Muscle of back (tissue), 11 donors: ENCODE results near the gene IMPDH2. TPM values are rescaled to one million over a fixed set of nuclear protein-coding genes. Genes with fewer than 3 reads are reported as not detected.
"Not testable (repeated sequence)": the region's sequence is repeated elsewhere in the genome, so short reads cannot be mapped to it uniquely, and the experiment has no call there.

ENCODE experiments used
- DNase-seq, 3 donors: peaks; one replicate each; pipeline versions ENCODE4 v3.0.0 to v3.0.0-alpha.2; 2013
- polyA plus RNA-seq, 10 donors: library from polyadenylated mRNA; unstranded; fragments of 120-200 nt; gene quantifications; one replicate each; pipeline ENCODE4 v1.2.1, GENCODE V29; 2013; ENCODE audit not compliant: insufficient read length in 10 of 10

The IMPDH2 gene
- polyA plus RNA-seq, 10 donors, result 186 to 255 (median 241) TPM

DNA sequence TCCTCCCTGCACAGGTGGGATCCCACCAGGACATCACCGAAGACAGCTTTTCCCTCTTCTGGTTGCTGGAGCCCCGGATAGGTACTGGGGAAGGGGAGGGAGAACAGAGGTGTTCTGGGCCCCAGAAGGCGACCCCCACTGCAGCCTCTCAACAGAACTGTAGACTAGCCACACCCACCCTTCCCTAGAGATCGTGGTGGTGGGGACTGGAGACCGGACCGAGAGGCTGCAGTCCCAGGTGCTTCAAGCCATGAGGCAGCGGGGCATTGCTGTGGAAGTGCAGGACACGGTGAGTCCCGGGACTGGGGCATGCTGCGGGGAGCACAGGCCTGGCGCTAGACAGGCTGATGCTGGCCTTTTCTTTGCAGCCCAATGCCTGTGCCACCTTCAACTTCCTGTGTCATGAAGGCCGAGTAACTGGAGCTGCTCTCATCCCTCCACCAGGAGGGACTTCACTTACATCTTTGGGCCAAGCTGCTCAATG, 6.5 kb downstream of the IMPDH2 start:
- DNase-seq, result no peak

DNA sequence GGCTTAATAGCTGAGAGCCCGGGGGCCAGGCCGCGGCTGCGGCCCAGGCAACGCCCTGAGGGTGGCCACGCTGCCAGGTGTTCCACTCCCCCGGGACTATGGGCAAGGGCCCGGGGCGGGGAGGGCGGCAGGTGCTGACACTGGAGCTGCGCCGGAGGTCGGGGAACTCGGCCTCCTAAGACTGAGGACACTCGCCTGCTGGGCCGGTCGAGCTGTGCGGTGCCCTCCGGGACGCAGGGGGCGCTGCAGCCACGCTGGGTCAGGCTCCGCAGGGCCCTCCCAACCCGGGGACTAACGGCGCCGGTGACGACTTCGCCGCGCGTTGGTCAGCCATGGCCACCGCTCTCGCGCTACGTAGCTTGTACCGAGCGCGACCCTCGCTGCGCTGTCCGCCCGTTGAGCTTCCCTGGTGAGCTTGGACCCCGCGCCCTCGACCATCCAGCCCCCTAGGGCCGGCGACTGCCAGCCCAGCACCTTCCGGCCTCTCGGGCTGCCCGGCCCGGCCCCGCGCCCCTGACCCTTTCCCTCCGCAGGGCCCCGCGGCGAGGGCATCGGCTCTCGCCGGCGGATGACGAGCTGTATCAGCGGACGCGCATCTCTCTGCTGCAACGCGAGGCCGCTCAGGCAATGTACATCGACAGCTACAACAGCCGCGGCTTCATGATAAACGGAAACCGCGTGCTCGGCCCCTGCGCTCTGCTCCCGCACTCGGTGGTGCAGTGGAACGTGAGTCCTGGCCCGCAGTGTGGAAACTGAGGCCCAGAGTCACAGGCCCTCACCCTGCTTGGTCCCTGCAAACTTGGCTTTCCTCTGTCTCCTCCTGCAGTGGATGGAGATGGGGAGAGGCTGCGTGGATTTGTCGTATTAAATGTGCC, 7.1 kb downstream of the IMPDH2 start, which contains the start of gene NDUFAF3:
Gene NDUFAF3, plus strand, starts transcription at position 309 of the 875 bp plus-strand sequence. Its CDS starts 24 bp downstream, at position 333.
- DNase-seq, result peak; percentile 91 to 98 (median 95)

DNA sequence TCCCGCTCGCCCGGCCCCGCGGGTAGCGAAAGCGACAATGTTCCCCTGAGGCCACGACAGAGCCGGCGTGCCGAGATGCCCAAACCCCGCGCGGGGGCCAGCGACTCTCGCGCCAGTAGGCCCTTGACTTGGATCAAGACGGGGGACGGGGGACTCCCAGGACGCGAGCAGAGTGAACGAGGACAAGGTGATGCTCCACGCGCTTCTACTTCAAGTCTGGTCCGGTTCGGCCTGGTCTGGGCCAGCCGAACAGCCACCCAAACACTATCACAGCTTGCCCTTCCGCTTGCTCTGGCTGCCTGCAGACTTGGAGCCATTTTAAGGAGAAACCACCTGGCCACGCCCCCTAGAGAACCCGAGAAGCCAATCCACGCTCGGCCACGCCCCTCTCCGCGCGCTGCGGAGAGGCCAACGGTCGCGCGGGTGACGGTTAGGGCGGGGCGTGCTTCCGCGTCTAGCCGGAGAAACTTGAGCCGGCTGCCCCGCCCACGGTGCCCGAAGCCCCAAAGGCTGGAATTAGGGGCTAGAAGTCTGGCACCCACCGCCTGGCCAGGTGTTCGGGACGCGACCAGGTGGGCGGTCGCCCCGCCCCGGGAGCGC, 7.9 kb downstream of the IMPDH2 start:
- peak; percentile 98 to 100 (median 99) for DNase-seq

DNA sequence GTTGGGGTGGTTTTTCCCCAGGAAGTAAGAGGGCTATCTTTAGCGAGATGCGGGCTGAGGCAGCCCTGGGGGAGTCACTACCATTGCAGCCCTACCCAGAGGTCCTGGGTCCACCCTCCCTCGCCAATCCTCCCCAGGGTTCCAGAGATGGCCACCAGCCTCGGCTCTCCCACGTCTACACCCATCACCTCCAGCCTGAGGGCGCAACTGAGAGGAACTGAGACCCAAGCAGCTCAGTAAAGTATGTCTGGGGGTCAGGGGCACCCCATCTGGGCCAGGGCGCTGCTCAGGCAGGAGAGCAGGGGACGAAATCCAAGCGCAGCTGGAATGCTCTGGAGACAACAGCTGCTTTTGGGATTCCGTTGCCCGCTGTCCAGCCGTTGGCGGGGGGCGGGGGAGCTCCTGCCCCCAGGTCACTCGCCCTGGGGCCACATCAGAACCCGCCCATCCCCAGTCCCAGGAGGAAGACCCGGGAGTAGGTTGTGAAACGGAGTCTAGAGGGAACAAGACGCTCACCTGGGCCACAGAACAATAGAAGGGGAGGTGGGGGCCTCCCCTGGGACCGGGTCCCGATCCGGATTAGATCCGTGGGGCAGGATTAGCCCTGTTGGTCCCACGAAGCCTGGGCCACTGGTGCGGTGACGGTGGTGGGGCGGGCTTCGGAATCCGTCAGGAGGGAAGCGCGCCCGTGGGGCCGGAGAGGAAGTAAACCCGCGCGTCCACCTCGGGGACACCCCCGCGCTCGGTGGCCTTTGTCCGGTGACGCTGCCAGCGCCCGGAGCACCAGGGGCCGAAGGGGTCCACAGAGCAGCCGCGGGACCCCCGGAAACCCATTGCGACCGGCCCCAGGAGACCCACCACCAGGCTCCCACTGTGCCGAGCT, 8.6 kb downstream of the IMPDH2 start:
- DNase-seq, result peak in 1 of 3 donors; percentile 56

DNA sequence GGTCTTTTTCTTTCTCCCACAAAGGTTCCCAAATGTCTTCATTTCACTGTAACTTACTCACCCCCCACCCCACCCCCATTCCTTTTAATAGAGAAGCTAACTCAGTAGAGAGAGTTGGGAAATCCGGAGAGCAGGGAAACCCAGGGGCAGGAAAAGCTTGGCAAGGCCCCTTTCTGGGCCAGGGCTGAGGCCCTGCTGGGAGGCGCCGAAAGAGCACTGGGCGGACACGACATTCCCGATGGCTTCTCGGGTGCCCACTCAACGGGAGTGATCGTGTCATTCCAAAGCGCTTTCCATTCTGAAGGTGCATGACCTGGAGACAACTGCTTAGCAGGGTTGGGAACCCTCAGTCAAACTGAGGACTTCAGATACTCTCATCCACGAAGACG, 9.3 kb downstream of the IMPDH2 start:
- DNase-seq, result no peak

DNA sequence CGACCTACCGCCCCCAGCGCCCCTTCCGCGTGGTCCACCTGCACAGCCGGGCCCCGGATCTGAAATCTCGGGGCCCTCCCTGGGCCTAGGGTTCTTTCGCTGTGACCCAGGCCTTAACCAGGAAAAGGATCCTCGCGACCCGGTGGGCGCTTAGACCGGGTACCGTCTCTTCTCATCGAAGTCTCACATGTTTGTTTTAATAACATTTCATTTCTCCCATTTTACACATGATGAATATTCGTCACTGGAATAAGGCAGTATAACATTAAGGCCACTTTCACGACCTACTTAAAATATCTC, 10.5 kb downstream of the IMPDH2 start:
- DNase-seq, result no peak

DNA sequence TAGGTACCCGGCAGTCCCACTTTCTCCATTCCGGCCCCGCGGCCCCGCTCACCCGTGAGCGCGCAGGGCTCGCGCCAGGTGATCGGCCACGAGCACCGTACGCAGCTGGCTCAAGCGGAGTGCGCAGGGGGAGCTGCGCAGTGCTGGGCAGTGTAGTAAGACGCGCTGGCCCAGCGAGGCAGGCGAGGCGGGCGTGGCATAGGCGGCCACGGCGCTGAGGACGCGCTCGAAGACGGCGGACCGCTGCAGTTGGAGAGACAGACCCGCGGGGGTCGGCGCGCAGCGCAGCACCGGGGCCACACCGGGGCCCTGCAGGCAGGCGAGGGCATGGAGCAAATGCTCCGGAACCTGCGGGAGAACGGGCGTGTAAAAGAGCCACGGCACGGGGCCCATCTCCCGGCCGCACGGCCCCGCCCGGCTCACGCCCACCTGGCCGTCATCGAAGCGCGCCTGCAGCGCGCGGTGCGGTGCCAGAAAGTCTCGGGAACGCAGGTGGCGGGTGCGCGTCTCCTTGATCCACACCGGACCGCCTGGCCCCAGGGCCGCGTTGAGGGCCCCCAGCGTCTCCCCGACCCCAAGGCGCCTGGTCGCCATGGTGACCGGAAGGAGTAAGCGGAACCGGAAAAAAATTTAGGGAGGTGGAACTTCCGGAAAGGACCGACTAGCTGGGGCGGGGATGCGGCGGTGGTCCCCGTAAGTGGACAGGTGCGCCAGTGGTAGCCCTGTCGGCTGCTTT, 11.1 kb downstream of the IMPDH2 start, which contains the start of gene DALRD3:
Gene DALRD3, minus strand, starts transcription at position 610 of the 736 bp plus-strand sequence. Its CDS starts 16 bp downstream, at position 594.
- peak; percentile 52 to 93 (median 78) for DNase-seq

DNA sequence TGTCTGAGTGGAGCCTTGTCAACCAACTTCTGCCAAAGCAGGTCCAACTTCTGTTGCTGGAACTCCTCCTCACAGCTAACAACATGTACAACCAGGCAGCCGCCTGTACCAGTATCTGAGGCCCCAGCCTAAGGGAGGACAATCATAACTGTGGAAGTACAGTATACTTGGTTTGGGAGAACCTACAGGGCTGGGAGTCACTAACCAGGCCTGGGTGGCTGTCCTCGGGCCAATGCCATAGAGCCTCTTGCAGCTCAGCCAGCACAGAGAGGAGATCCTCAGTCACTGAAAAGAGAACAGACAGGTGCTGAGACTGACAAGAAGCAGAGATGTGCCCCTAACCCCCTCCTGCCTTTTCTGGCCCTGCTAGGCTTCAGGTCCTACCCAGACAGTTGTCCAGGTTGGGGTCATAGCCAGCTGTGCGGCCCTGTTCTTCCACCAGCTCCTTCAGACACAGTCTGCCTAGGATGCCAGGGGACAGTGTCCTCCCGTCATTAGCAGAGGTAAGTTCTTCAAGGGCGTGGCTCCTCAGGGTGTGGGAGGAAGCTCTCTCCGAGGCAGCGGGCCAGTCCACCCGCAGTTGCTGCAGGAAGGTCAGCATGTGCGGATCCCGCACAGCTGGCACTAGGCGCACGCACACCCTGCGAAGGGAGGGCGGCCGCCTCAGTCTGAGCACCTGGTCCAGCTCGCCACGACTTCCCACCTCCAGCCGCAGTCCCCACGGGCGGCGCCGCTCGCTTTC, 11.8 kb downstream of the IMPDH2 start:
- DNase-seq, result no peak

DNA sequence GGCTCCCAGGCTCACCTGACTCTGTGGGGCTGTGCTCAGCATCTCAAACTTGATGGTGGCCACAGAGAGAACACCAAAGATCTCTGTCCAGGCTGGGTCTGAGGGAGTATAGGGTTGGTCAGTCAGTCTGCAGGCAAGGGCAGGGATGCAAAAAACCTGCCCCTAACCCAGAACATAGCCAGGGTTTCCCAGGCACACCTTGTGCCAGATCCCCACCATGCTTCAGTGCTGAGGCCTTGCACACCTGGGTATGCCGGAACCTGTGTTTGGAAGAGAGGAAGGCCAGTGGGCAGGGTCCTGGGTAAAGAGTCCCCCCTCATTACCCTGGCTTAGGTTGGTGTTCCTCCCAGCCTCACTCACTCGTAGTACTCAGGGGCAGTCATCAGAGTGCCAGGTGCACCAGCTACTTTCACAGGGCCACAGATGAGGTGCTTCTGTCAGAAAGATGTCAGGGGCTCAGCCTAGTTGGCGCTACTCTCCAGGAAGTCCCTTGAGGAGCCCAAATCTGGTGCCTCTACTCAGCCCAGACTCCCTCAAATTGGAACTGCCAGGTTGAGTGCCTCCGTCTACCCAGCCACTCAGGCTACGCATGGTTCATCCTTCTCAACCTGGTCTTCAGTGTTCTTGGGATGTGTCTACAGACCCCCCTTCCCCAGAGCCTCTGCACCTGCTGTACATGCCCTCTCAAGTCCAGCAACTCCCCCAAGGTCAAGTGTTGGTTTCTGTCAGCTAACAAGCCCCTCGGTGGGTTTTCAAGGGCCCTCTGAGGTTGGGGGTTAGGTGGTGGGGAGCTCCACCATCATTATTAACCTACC, 12.6 kb downstream of the IMPDH2 start:
- DNase-seq, result no peak

DNA sequence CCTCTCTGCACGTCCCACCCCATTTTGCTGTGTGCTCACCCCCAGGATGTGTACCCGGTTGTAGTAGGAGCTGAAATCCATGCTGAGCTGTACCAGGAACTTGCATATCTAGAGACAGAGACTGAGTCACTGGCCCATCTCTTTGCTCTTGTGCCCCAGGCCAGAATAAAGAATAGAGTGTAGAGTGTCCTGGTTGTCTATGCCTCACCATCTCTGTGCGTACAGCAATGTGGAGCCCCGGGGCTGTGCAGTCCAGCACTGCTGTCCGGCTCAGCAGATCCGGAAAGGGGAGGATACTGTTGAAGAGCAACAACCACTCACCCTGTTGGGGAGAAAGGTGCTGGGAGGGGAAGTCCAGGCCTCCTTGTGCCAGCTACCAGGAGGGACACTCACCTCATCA, 13.4 kb downstream of the IMPDH2 start:
- DNase-seq, result no peak

DNA sequence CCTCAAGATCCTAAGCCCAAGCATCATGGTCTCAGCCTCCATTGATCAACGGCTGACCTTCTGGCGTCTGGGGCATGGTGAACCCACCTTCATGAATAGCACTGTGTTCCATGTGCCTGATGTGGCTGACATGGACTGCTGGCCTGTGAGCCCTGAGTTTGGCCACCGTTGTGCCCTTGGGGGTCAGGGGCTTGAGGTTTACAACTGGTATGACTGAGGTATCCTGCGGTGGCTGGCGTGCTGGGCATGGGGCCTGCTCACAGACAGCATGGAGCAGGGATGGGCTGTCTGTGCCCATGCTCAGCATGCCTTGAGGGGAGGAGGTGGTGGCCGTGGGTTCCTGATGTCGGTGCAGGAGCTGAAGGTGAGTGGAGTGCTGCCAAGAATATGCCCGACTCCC, 14.1 kb downstream of the IMPDH2 start:
- DNase-seq, result no peak

DNA sequence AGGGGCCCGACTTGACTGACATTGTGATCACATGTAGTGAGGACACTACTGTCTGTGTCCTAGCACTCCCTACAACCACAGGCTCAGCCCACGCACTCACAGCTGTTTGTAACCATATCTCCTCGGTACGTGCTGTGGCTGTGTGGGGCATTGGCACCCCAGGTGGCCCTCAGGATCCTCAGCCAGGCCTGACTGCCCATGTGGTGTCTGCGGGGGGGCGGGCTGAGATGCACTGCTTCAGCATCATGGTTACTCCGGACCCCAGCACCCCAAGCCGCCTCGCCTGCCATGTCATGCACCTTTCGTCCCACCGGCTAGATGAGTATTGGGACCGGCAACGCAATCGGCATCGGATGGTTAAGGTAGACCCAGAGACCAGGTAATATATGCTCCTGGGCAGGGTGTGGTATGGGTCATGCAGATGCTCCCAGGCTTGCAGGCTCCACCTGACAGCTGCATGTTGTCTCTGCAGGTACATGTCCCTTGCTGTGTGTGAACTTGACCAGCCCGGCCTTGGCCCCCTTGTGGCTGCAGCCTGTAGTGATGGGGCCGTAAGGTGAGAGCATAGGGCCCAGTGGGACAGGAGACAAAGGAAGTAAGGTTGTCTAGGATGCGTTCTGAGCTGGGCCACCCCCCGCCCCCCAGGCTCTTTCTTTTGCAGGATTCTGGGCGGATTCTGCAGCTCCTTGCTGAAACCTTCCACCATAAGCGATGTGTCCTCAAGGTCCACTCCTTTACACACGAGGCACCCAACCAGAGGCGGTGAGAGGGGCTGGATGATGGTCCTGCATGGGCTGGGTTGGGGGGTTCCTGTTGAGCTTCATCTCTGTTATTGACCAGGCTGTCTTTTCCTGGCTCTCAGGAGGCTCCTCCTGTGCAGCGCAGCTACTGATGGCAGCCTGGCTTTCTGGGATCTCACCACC, 15.2 kb downstream of the IMPDH2 start:
- no peak for DNase-seq

DNA sequence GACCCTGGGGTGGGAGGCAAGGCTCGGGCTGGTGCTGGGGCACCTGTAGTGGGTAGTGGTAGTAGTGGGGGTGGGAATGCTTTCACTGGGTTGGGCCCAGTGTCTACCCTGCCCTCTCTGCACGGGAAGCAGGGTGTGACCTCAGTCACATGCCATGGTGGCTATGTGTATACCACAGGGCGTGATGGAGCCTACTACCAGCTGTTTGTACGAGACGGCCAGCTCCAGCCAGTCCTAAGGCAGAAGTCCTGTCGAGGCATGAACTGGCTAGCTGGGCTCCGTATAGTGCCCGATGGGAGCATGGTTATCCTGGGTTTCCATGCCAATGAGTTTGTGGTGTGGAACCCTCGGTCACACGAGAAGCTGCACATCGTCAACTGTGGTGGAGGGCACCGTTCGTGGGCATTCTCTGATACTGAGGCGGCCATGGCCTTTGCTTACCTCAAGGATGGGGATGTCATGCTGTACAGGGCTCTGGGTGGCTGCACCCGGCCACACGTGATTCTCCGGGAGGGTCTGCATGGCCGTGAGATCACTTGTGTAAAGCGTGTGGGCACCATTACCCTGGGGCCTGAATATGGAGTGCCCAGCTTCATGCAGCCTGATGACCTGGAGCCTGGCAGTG, 16.0 kb downstream of the IMPDH2 start:
- DNase-seq, result no peak

DNA sequence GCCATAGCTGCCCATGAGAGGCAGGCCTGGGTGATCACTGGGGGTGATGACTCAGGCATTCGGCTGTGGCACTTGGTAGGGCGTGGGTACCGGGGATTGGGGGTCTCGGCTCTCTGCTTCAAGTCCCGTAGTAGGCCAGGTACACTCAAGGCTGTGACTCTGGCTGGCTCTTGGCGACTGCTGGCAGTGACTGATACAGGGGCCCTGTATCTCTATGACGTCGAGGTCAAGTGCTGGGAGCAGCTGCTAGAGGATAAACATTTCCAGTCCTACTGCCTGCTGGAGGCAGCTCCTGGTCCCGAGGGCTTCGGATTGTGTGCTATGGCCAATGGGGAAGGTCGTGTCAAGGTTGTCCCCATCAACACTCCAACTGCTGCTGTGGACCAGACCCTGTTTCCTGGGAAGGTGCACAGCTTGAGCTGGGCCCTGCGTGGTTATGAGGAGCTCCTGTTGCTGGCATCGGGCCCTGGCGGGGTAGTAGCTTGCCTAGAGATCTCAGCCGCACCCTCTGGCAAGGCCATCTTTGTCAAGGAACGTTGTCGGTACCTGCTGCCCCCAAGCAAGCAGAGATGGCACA, 16.7 kb downstream of the IMPDH2 start:
- no peak for DNase-seq

DNA sequence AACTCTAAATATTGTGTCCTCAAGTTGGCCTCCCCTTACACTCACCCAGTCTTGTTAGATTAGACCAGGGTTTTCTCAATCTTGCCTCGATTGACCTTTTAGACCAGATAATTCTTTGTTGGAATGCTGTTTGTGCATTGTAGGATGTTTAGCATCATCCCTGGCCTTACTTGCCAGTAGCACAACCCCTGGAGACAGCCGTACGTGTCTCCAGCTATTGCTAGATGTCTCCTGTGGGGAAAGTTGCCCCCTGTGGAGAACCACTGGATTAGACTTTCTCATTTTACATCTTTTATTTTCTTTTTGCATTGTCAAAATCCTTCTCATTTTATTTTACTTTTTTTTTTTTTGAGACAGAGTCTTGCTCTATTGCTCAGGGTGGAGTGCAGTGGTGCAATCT, 19.8 kb downstream of the IMPDH2 start:
- no peak for DNase-seq

DNA sequence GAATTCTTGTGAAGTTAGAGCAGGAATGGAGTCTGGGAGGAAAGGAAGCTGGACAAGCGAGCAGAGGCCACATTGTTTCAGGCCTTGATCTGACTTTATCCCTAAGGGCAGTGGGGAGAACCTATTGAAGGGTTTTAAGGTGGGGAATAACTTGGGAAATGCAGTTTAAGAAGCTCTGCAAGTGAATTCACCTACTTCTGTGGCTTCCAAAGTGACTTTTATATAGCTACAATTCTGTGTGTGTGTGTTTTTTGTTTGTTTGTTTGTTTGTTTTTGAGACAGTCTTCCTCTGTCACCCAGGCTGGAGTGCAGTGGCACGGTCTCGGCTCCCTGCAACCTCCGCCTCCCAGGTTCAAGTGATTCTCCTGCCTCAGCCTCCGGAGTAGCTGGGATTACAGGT, 20.6 kb downstream of the IMPDH2 start:
- not testable (repeated sequence) for DNase-seq

DNA sequence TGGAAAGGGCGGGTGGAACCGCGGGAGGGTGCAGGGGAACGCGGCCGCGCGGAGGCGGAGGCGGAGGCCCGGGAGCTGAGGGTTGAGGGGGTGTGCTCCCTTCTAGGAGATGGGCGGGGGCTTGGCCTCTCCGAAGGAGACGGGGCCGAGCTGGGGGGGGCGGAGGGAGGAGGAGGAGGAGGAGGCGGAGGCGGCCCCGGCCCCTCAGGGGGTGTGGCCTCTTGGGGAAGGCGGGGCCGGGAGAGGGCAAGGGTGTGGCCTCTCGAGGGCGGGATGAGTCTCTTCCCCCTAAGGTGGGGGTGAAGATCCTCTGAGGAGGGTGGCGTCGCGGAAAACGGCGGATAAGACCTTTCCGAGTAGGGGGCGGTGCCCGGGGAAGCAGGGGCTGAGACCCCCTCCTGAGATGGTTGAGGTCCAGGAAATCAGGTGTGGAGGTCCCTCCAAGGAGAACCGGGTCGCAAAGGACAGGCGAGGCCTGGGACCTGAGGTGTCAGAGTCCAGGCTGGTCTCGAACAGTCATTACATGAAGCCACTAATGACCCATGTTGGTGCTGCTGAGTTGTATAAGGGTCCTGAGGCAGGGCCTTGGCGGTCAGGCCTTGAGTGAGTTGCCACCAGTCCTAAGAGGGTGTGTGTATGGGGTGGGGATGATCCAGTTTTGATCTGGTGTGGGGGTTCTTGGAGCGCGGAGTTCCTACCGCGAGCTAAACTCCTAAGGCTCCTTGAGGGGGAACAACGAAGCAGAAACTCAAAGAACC, 21.2 kb downstream of the IMPDH2 start:
- peak; percentile 87 to 93 (median 88) for DNase-seq
